SKM-1 (cell line): Measurements from ENCODE around the gene SDK1.

Experiments used
- DNase-seq: peaks from one replicate; lab custom pipeline; 2025; ENCODE audit not compliant: unreplicated experiment; lab: John Stamatoyannopoulos, UW

Gene SDK1

DNA sequence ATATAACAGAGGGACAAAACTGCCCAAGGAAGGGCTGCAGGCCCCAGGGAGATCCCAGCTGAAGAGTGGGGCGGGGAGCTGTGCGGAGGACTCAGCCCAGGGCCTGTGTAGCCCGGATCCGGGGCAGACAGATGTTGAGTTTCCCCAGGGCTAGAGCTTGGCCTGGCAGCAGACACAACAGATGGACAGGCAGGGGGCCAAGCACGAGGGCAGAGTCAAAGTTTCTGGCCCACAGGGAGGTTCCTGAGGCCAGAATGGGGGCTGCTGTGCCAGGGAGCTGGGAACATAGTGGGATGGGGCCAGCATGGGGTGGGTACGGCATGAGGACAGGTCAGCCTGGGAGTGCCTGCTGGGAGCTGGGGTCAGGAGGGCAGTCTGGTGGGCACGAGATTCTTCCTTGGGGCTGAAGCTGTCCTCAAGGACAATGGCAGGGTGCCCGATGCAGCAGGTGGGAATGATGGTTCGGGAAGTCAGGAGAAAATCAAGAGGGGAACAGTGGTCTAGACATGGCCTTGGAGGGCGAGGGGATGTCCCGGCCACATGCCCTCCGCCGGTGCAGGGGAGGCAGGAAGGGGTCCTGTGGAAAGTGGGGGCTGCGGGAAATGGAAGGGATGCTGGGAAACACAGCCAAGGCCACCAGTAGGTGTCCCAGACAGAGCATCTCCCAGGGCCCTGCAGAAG, 862.0 kb downstream of the SDK1 start:
- no peak for DNase-seq

DNA sequence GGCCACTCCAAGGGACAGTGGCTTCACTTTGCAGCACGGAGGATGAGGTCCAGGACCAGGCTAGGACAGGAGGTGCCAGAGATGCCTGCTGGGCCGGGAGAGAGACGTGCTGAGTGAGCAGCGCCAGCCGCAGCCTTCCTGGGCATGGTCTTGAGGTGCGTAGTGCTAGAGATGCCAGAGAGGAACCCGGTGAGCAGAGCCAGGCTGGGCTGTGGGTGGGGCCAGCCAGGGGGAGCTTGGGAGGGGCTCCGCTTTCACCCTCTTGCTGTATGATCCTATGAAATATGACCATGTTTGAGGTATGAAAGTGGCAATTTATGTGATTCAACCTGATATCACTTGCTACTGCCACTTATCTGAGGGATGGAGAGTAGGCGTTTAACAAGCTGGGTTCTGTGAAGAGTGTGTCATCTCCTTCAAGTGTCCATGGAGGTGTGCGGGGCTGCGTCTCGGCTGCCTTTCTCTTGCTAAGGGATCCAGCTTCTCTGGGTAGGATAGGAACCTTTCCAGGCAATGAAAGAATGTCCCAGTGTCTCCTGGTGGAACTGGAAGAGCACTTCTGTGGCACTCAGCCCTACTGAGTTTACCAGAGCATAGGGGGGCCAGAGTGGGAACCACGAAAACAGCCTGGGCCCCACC, 862.6 kb downstream of the SDK1 start:
- DNase-seq, result no peak

DNA sequence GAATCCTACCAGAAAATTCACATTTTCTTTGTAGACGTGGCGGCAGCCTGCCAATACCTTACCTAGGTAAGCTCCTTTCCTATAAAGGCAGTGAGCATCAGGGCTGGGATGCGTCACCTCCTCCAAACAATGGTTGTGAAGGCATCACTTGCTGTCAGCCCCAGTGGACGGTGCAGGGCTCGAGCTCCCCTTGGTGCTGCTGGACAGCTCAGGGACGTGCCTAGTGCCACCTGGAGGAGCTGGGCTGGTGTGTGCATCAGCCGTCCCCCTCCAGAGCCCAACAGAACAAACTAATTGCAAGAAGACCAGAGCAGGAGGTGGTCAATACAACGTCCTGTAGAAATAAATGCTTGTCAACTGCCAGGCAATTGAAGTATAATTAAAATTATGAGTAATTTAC, 863.5 kb downstream of the SDK1 start:
- no peak for DNase-seq

DNA sequence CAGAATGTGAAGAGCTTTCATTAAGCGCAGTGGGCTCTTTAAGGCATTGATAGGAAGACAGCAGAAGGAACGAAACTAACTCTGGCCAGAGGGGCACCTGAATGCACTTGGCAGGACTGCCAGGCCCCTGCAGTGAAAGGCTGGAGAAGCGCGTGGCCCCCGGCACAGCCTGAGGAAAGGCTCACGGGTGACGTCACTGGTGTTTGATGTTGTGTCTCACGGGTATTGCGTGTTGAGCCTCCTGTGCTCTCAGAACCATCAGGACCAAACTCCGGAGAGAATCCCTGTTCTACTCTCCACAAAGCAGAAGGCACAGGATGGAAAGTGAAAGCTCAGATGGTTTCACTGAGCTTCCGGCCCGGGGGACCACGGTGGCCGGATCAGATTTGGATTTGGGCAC, 865.3 kb downstream of the SDK1 start:
- no peak for DNase-seq

DNA sequence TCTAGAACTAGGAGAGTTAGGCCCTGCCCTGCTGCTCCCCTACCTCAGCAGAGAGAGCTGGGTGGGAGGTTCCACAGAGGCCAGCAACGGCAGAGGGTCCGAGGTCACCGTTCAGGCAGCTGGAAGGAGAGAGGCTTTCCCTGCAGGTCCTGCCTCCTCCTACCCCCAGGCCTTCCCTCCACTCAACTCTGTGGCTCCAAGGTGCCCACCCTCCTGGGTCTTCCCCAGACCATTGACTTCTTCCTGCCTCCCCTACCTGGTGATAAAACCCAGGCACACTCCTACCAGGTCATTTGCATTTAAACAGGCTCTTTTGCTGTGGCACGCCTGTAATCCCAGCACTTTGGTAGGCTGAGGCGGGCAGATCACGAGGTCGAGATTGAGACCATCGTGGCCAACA, 865.8 kb downstream of the SDK1 start:
- no peak for DNase-seq

DNA sequence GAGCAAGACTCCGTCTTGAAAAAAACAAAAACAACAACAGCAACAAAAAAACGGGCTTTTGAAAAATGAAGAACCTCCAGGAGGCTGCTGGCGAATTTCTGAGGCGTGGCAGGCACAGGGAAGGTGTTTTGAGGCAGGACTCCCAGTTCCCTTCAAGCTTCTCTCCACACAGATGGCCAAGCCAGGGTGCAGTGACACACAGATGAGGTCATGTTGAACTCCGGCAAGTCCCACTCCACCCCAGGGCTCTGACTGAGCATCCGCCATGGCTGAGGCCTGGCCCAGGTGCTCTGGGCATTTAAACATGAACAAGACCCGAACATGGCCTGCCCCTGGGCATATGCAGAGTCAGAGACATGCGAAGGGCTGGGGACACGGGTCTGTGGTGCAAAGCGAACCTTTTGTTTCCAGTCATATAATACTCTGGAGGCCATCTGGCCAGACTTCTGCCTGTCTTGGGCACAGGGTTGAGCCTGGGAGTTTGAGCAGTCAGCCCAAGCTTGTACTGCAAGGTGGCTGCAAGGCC, 866.4 kb downstream of the SDK1 start:
- DNase-seq, result no peak

DNA sequence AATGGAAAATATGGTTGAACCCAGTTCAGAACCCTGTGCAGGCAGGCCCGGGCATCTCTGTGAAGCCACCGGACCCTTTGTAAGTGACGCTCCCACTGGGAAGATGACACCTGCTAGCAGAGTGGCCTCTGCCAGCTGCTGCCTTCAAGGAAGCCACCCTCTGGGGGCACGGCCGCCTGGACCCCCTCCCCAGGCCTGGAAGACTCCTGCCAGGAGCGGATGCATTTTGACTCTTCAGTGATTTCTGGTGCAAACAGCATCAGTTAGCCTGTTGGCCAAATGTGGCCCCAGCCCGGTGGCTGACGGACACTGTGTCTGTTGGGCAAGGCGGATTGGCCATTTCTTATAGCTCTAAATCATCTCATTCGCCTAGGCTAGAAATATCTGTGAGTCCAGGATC, 867.0 kb downstream of the SDK1 start:
- DNase-seq, result no peak

DNA sequence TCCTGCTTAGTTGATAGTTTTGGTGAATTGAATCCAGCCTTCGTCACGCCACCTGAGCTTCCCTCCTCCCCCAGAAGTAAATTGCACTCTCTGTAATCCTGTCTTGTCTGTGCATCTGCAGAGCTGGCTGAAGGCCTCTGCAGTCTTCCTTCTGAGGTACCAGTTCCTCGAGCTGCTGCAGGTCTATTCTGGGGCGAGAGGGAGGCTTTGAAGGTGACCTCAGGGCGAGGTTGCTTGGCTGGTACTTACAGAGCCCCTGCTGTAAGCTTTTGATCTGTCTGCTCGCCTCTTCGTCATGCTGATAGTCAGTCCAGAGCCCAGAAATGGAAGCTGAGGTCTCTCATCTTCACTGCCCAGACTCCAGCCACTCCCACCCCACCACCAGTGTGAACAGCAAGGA, 867.5 kb downstream of the SDK1 start:
- no peak for DNase-seq

DNA sequence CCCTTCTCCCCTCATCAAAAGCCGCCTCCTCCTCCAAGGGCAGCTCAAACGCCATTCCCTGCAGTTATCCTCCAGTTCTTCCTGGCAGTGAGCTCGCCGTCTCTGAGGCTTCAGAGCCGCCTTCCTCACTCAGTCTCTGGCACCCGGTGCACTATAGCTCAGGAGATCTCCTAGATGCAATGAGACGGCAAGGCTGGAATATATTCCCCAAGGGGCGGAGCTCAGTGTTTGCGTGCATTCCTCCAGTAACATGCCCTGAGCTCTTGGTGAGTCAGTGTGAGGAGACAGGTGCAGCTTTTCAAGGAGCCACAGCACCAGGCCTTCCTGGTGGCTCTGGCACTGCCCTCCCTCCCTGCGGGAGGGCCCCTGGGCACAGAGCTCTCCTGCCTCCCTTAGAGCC, 868.4 kb downstream of the SDK1 start:
- no peak for DNase-seq

DNA sequence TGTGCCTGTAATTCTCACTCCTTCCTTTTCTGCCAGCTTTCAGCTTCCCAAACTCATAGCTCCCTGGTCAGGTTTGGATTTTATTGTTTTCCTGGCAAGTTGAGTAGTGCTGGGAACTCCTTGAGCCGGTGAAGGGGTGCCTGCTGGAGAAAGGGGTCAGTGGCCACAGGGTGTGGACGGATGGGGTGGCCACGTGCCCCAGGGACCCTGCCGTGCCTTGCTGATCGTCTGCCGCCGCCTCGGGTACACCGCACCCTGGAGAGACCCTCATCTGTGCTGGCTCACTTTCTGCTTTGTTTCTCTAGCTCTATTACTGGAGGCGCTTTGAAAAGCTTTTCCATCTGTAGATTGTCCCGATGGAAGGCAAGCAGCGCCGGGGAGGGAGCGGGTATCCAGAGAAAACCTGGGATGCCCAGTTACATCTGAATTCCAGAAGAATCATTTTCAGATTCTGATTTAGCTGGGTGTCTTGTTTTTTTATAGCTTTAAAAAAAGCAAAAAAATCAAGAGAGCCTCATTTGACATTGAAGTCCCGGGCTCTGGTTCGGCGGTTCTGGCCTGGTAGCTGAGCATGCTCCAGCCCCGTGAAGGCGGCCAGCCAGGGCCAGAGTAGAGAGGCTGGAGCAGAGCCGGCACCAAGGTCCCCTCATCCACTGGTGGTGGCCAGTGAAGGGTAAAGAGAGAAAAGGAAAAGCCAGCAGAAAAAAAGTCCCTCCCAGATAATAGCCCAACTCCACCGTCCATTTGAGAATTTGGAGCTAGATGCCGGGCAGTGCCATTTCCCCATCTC, 870.1 kb downstream of the SDK1 start:
- no peak for DNase-seq

DNA sequence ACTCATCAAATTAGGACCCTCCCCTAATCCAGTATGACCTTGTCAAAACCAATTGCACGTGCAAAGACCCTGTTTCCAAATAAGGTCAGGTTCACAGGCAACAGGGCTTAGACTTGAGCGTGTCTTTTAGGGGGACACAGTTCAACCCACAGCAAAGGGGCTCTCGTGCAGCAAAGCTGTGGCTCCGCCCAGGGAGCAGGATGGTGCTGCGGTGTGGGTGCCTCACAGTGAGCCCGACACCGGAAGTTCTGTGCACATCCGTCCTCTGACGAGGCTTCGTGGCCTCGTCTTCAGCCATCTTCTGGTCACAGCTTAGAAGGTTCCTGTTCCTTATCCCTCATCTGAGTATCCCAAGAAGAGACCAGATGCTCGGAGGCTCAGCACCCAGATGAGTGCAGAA, 871.8 kb downstream of the SDK1 start:
- no peak for DNase-seq

DNA sequence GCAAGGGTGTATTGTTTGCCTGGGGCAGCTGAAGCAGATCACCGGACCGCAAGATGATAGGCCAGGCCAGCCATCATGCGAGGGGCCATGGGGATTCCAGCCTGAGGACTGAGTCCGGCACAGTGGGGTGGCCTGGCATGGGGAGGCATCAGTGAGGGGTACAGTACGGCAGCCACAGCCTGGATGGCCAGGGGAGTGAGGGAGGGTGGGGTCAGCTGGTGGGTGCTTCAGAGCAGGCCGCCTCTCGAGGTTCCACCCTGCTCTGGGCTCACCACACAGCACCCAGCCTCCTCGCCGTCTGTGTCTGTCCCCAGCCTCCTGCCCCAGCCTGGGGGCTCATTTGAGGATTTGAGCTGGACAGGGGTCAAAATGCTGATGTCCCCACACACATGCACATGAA, 872.6 kb downstream of the SDK1 start:
- no peak for DNase-seq

DNA sequence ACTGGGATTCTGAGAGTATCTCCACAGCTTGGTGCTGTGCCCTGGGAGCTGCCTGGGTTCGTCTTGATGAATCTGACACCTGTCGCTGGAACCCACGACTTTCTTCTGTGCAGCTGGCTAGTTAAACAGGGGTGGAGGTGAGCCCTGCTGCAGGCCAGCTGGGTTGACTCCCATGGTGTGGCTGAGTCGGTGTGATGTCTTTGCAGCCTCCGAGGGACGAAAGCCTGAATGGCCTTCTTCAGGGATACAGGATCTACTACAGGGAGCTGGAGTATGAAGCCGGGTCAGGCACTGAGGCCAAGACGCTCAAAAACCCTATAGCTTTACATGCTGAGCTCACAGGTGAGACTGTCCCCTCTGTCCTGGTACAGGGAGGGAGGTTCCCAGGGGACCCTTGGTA, 873.0 kb downstream of the SDK1 start:
- no peak for DNase-seq

DNA sequence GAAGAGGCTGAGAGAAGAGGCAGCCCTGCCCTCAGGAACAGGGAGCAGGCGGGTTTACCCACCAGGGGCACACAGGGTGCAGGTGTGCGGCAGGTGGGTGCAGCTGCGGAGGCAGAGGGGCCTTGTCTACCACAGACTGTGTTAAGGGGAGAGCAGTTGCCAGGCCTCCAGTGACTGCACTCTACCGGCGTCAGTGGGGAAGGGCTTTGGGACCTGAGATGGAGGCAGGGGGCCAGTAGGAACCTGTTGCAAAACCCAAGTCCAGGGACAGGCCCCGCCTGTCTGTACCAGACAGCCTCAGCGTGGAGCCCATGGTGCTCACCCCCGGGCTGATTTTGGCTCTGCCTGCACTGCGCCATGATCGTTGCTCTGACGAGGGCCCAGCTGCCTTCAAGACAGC, 873.4 kb downstream of the SDK1 start:
- DNase-seq, result no peak

DNA sequence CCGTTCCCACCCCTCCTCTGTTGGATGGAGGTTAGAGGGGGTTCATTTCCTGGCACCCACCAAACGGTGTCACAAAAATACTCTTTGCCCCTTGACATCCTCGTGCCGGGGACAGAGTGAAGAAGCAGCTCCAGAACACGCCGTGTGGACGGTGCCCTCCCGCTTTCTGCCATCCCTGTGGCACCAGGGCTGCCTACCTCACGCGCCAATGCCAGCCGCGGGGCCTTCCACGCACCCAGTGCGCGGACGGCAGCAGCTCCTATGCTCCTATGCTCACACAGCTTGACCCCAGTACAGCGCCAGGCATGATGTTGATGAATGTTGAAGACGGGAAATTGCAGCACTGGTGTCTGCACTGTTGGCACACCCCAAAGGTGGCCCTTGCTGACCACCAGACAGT, 873.8 kb downstream of the SDK1 start:
- no peak for DNase-seq

DNA sequence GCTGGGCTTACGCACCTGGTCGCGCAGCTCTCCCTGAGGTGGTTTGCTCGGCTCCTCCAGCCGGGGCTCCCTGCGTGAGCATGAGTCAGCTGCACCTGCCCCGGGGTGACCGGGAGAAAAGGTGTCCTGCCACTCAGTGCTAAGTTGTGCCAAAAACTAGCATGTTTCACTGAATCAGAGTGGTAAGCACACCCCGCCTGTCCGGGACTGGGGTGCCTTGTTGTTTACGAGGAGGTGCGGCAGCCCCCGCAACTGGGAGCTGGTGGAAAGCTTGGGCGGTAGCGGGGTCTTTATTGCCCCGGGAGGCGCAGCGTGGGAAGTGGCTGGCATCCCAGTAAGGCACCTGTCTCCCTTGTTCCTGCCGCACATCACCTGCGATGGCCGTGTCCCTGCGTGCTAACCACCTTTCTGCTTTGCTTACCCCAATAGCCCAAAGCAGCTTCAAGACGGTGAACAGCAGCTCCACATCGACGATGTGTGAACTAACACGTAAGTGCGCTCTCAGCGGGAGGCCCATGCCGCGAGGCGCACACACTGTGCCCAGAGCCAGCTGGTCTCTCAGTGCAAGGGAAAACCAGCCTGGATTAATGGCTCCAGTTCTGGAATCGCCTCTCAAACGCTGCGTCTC, 874.4 kb downstream of the SDK1 start:
- DNase-seq, result no peak

DNA sequence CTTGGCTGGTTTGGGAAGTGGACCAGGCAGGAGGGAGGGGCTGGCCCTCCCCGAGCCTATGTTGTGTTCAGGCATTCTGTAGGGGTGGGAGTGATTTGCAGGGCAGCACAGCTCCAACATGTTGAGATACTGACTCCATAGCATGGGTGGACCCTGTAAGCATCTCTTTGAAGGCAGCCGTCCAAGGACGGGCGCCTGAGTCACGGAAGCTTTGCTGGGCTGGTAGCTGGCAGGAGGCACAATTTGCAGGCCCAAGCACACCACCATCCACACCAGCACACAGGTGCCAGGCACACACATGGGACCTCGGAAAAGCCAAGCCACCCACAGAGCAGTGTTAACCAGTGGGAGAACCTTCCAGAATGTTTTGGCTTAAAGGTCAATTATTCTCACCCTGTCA, 875.9 kb downstream of the SDK1 start:
- no peak for DNase-seq

DNA sequence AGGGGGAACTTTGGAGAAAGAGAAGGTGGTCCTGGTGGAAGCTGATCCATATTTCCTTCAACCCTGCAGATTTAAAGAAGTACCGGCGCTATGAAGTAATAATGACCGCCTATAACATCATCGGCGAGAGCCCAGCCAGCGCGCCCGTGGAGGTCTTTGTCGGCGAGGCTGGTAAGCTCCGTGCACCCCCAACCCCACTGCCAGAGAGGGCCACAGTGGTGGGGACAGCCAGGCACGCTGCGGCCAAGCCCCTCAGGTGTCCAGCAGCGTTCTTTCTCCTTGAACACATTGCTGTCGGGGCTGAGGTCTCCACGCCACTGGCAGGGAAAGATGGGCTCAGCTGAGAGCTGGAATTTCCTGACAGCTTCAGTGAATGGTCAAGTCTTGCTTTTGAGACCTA, 877.4 kb downstream of the SDK1 start:
- no peak for DNase-seq

DNA sequence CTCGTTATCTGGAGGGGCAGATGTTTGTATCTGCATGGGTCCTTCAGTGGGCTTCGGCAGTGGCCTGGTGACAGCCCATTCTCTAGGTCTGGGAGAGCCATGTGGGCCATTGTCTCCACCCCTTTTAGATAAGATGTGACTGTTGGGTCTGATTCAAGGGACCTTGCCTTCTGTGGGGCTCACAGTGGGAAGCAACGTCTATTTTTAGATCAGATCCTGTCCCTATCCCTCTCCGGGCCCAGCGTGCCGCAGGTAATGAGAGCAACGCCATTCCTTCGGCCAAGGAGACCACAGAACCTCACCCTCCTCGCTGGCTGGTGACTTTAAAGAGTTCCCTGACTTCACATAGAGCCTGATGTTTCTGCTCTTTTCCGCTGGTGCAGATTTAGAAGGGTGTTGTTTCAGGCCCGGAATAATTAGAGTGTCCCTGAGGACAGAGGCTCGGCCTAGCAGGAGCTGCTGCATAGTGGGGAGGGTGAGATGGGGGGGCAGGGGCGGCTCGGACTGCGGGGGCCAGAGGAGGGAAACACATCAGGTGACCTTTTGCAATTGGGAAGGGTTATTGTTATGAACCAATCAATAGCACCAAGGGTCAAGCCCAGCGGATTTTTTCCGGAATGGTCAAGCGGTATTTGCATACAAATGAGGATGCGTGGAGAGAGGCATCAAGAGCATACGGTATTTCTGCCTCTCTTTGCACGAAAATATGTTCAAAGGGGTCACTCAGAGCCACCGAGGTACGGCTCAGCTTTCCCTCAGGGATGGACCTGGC, 878.0 kb downstream of the SDK1 start:
- no peak for DNase-seq

DNA sequence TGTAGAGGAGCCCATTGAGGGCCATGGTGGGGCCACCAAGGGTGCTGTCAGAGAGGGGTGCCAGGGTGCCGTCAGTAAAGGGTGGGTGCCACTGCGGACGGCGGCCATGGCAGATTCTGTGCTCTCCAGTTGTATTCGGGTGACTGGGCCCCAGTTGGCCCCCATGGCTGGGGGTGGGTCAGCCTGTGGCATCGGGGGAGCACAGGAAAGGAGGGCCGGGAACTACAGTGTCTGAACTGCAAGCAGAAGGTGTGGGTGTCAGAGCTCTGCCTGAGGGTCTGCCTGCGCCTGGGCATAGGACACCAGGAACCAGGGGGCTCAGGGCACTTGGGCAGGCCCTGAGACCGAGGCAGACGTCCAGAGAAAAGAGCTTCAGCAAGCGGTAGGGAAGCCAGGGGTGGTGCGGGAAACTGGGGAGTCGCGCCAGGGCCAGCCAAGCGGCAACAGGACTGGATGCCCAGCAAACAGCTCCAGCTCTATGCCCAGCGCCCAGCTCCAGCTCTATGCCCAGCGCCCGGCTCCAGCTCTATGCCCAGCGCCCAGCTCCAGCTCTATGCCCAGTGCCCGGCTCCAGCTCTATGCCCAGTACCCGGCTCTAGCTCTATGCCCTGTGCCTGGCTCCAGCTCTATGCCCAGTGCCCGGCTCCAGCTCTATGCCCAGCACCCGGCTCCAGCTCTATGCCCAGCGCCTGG, 878.8 kb downstream of the SDK1 start:
- no peak for DNase-seq
